B cell (primary cell): Measurements from ENCODE around the gene PANX3. TPM values are rescaled to one million over a fixed set of nuclear protein-coding genes. Genes with fewer than 3 reads are reported as not detected.

Experiments used
- ATAC-seq: fragments of 200-7000 bp; cut with Tn5 transposase; one replicate; pipeline ENCODE4 v1.10.0; 2021; ENCODE audit warnings: low read depth, mild to moderate bottlenecking, moderate number of reproducible peaks, moderate library complexity
- CTCF ChIA-PET: fragments of 350-600 bp; sonication (Branson Sonifier 250); formaldehyde crosslinking; loops from one replicate; lab custom pipeline; 2021; ENCODE audit warnings: antibody characterized with exemption, inconsistent platforms; lab: Charles Lee
- POLR2A ChIA-PET: fragments of 350-600 bp; sonication (Branson Sonifier 250); formaldehyde crosslinking; loops from one replicate; lab custom pipeline; 2021; ENCODE audit warnings: antibody characterized with exemption; lab: Charles Lee
- DNase-seq: peaks from one replicate; pipeline ENCODE4 v3.0.0; 2013
- H2AFZ ChIP-seq: 2 replicates; pipeline ENCODE4 v1.6.1; 2012; ENCODE audit warnings: mild to moderate bottlenecking, low read depth, low read length; ENCODE audit not compliant: insufficient read depth, poor library complexity, severe bottlenecking
- H3K27ac ChIP-seq, 2 donors: 1 replicate in 1 of 2; 2 replicates in 1 of 2; pipeline ENCODE4 v1.5.1; 2012 to 2013; ENCODE audit warnings: low read length in 2 of 2, mild to moderate bottlenecking in 2 of 2, moderate library complexity in 1 of 2
- H3K27me3 ChIP-seq, 4 experiments: fragments of 200-600 bp in 1 of 4; sonication (generic) in 1 of 4; replicated peaks in 1 of 4; 1 replicate in 2 of 4; 2 replicates in 2 of 4; pipeline versions ENCODE4 v1.6.1 to v1.7.0; 2013 to 2016; ENCODE audit warnings: low read length in 3 of 4, mild to moderate bottlenecking in 2 of 4, mixed read lengths in 1 of 4, moderate library complexity in 1 of 4; ENCODE audit not compliant: insufficient read depth in 4 of 4, control insufficient read depth in 3 of 4; ENCODE audit errors: control extremely low read depth in 1 of 4
- H3K36me3 ChIP-seq, 2 experiments: replicated peaks in 1 of 2; 1 replicate in 1 of 2; 2 replicates in 1 of 2; pipeline versions ENCODE4 v1.6.1 to v1.7.1; 2013; ENCODE audit warnings: low read length in 1 of 2; ENCODE audit not compliant: insufficient read depth in 2 of 2, control insufficient read depth in 1 of 2; ENCODE audit errors: control extremely low read depth in 1 of 2, extremely low read depth in 1 of 2
- H3K4me1 ChIP-seq, 2 donors: fragments of 200-600 bp in 1 of 2; sonication (generic) in 1 of 2; 1 replicate in 1 of 2; 2 replicates in 1 of 2; pipeline versions ENCODE4 v1.5.1 to v1.6.1; 2013 to 2017; ENCODE audit warnings: low read length in 2 of 2; ENCODE audit not compliant: control insufficient read depth in 2 of 2, insufficient read depth in 2 of 2
- H3K4me2 ChIP-seq: replicated peaks from 2 replicates; pipeline ENCODE3; 2012; ENCODE audit warnings: mild to moderate bottlenecking, low read depth, low read length; ENCODE audit not compliant: poor library complexity, severe bottlenecking
- H3K4me3 ChIP-seq, 5 experiments: fragments of 200-600 bp in 1 of 5; sonication (generic) in 1 of 5; 1 replicate in 3 of 5; 2 replicates in 2 of 5; pipeline versions ENCODE4 v1.5.1 to v1.7.0; 2011 to 2016; ENCODE audit warnings: low read length in 4 of 5, mild to moderate bottlenecking in 4 of 5, low read depth in 2 of 5, control low read depth in 1 of 5, moderate library complexity in 1 of 5; ENCODE audit not compliant: insufficient read depth in 1 of 5; ENCODE audit errors: control extremely low read depth in 1 of 5, extremely low read depth in 1 of 5
- H3K79me2 ChIP-seq: fragments of 200-600 bp; sonication (generic); one replicate; pipeline ENCODE4 v1.6.0; 2016; ENCODE audit warnings: low read length; ENCODE audit not compliant: control insufficient read depth, insufficient read depth
- H3K9ac ChIP-seq: fragments of 200-600 bp; sonication (generic); 2 replicates; pipeline ENCODE4 v1.6.1; 2017; ENCODE audit warnings: mild to moderate bottlenecking, low read length, moderate library complexity
- H3K9me3 ChIP-seq, 3 donors: one replicate each; pipeline versions ENCODE4 v1.6.1 to v1.7.1; 2013; ENCODE audit warnings: low read length in 2 of 3; ENCODE audit not compliant: control insufficient read depth in 2 of 3, insufficient read depth in 1 of 3; ENCODE audit errors: control extremely low read depth in 1 of 3
- H4K20me1 ChIP-seq: 2 replicates; pipeline ENCODE4 v1.6.0; 2012; ENCODE audit warnings: mild to moderate bottlenecking, low read length; ENCODE audit not compliant: insufficient read depth, control insufficient read depth, poor library complexity, severe bottlenecking
- H3K27ac Mint-ChIP-seq: one replicate; pipeline ENCODE4 v1.8.0; 2021; ENCODE audit warnings: mixed read lengths
- H3K27me3 Mint-ChIP-seq: one replicate; pipeline ENCODE4 v1.8.0; 2021; ENCODE audit warnings: mixed read lengths
- H3K4me1 Mint-ChIP-seq: one replicate; pipeline ENCODE4 v1.8.0; 2021; ENCODE audit warnings: mixed read lengths
- H3K4me3 Mint-ChIP-seq: one replicate; pipeline ENCODE4 v1.8.0; 2021; ENCODE audit warnings: mixed read lengths
- H3K9me3 Mint-ChIP-seq: one replicate; pipeline ENCODE4 v1.8.0; 2022; ENCODE audit warnings: mixed read lengths; ENCODE audit not compliant: insufficient read depth
- CTCF ChIP-seq: fragments of 200-600 bp; IDR thresholded peaks from one replicate; pipeline ENCODE4 v1.8.0; 2022; ENCODE audit warnings: antibody characterized with exemption, mild to moderate bottlenecking
- EZH2 ChIP-seq: IDR thresholded peaks from 2 replicates; pipeline ENCODE4 v1.6.1; 2012; ENCODE audit warnings: borderline replicate concordance, low read depth, mild to moderate bottlenecking, moderate library complexity, low read length; ENCODE audit not compliant: insufficient read depth, poor library complexity, severe bottlenecking
- WGBS: methylation state at CpG from one replicate; pipeline ENCODE4 v1.1.5; 2013; ENCODE audit warnings: missing lambda C conversion rate; ENCODE audit not compliant: insufficient coverage; 5-methylcytosine and 5-hydroxymethylcytosine counted together
- intact Hi-C: fragments of 100-400 bp; cut with micrococcal nuclease; formaldehyde crosslinking; loops from one replicate; pipeline ENCODE4 v1.10.0; 2022
- polyA plus RNA-seq: library from polyadenylated mRNA; depleted of rRNA; stranded (reverse); fragments of >200 nt; gene quantifications from 2 replicates; pipeline ENCODE4 v1.2.3, GENCODE V29; 2012
- total RNA-seq, 2 donors: library from RNA; stranded (reverse); fragments of 120-200 nt in 1 of 2; gene quantifications; 1 replicate in 1 of 2; 2 replicates in 1 of 2; pipeline versions ENCODE4 v1.2.3 to v1.2.4, GENCODE V29; 2013 to 2022

The PANX3 gene
- total and polyA plus RNA-seq, 2 donors (not counting 1 experiment from before 2014, with no cell fraction given) = not detected

- no peaks in the 10 kb centered on the region for H3K9me3 ChIP-seq
- intact Hi-C loops = loop anchor here (10.0 kb wide), 1 partner anchor 1226 kb away; no protein-coding TSS in a partner anchor
- DNase-seq (no peak), ATAC-seq (no peak)
- no peak overlapping the region for H3K9ac ChIP-seq
- ChIA-PET CTCF (interaction anchor here (1.2 to 1.4 kb wide), 2 partner anchors 20 to 145 kb away, joined by 3 to 7 read pairs; no protein-coding TSS in a partner anchor), POLR2A (no interaction called here)
- H3K4me2 ChIP-seq = no peak overlapping the region
- H3K27ac Mint-ChIP-seq = no peak overlapping the region
- no peak overlapping the region for H3K4me3 Mint-ChIP-seq
- TF ChIP-seq EZH2 (no peak), CTCF (no peak)
- no peak overlapping the region for H2AFZ ChIP-seq
- H3K4me1 ChIP-seq = peaks cover 14 to 16% of the 10 kb centered on the region in 2 donors
- H3K9me3 Mint-ChIP-seq = no peaks in the 10 kb centered on the region
- no peaks in the 10 kb centered on the region for H3K27me3 ChIP-seq
- no peaks in the 10 kb centered on the region for H3K79me2 ChIP-seq
- 96% methylated on average over 4 of the region's 6 CpGs for WGBS
- H3K4me3 ChIP-seq = no peak overlapping the region
- H3K4me1 Mint-ChIP-seq = peaks cover 16% of the 10 kb centered on the region
- no peaks in the 10 kb centered on the region for H3K36me3 ChIP-seq
- H3K27me3 Mint-ChIP-seq = no peaks in the 10 kb centered on the region
- no peak overlapping the region for H3K27ac ChIP-seq
- no peaks in the 10 kb centered on the region for H4K20me1 ChIP-seq
Observed at GRCh38 chr11:124648610-124649009, 37.4 kb downstream of the PANX3 start.

- H3K79me2 ChIP-seq = no peaks in the 10 kb centered on the region
- no peak overlapping the region for H3K27ac ChIP-seq
- Mint-ChIP-seq H3K27me3 (no peaks in the 10 kb centered on the region), H3K4me1 (no peaks in the 10 kb centered on the region), H3K9me3 (no peaks in the 10 kb centered on the region), H3K4me3 (no peak overlapping the region), H3K27ac (no peak overlapping the region)
- DNase-seq (no peak), ATAC-seq (no peak)
- no peaks in the 10 kb centered on the region for H3K4me1 ChIP-seq
- H3K4me2 ChIP-seq = no peak overlapping the region
- intact Hi-C loops = no loop called here
- no peak overlapping the region for H3K9ac ChIP-seq
- H3K27me3 ChIP-seq = no peaks in the 10 kb centered on the region
- no peak overlapping the region for H3K4me3 ChIP-seq
- 96% methylated on average over 13 of the region's 16 CpGs for WGBS
- CTCF ChIA-PET = interaction anchor here (0.8 kb wide), 1 partner anchor 14 kb away, joined by 3 read pairs; no protein-coding TSS in a partner anchor
- TF ChIP-seq CTCF (no peak), EZH2 (no peak)
- H3K9me3 ChIP-seq = no peaks in the 10 kb centered on the region
- no peak overlapping the region for H2AFZ ChIP-seq
- H3K36me3 ChIP-seq = peaks cover 0 to 3% of the 10 kb centered on the region in 2 experiments
- POLR2A ChIA-PET = no interaction called here
- no peaks in the 10 kb centered on the region for H4K20me1 ChIP-seq
Observed at GRCh38 chr11:124656774-124657630, 45.8 kb downstream of the PANX3 start.
